Right renal pelvis (tissue), 4 donors: ENCODE results near the gene NCKAP5. TPM values are rescaled to one million over a fixed set of nuclear protein-coding genes. Genes with fewer than 3 reads are reported as not detected.
A peak's percentile ranks its signal among the peaks of the same experiment; 100 is the strongest.

ENCODE experiments used
- DNase-seq, 4 donors: peaks; one replicate each; pipeline ENCODE4 v3.0.0-alpha.2; 2013; ENCODE audit warnings: low read depth in 4 of 4, low spot score in 3 of 4, missing footprints in 1 of 4
- polyA plus RNA-seq, 4 donors: library from polyadenylated mRNA; unstranded; fragments of 120-200 nt; gene quantifications; one replicate each; pipeline ENCODE4 v1.2.1, GENCODE V29; 2013; ENCODE audit not compliant: insufficient read length in 4 of 4

The NCKAP5 gene
- polyA plus RNA-seq, 4 donors: 7.2 to 10.1 (median 7.8) TPM

DNA sequence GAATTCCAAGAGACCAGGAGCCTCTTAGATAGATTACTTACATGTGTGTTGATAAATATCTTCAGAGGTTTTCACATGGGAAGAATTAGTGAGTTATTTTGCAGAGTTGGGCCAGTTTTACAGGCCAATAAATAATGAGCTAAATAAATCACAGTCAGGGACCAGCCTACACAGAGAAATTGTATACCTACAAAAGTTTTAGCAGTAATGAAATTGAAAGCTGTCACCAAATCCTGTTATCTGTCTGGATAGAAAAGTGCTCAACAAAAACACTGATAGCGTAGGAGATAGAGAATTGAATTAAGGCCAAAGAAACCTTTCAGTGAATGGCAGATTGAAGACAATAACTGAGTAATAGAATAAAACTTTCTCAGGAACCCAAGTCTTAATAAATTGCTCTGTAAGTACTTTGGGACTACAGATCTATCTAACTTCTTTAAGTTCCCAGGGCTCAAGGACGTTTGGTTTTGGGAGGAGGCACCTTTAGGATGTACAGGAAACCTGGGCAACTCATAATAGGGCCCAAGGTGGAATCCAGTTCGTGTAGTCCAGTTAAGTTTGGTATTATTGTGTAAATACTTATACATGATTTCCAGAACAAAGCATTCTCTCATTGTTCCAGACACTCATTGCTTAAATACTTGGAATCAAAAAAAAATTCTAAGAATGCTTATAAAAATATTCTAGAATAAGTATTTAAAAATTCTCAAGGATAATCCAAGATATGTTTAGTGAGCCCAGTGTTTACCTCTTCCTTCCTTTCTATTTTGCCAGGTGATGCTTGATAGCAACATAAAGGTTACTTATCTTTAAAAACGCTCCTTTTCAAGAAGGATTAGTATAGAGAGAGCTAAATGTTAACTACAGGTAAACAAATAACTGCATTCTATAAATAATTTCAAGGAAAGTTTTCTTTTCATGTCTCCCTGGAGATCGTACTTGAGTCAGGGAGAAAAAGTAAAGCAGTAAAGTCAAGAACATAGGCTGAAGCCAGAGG is 134.5 kb downstream of the NCKAP5 start:
- DNase-seq: no peak

DNA sequence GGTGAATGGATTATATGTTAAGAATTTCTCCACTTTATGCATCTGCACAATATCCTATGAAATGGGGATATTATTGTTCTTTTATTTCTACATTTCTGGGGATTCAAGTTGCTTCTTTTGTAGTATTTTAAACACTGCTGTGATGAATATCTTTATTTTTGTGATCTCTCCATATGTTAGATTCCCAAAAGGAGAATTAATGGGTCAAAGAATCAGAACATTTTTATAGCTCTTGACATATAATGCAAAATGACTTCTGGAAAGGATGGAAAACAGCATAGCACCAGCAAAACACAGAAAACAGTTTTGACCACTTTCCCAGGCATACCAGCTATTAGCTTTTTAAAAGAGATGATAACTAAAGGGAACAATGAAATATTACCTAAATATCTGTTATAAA is 135.5 kb downstream of the NCKAP5 start:
- DNase-seq: no peak

DNA sequence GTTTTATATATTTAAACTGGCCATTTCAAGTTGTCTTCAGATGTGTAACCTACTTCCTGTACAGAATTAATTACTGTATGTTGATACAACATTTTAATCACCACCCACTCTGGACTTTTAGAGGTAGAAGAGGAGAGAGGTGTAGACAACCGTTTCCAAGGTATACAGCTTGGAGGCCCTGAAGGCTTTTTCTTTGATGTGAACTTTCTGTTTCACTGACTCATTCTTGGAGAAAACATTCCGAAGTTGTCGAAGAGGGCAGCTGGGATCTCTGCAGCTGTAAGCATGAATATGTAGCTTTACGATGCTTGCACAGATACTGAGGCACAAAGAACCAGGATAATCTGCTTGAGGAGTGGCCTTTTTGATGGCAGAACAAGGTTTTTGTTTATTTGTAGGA is 137.0 kb downstream of the NCKAP5 start:
- no peak for DNase-seq

DNA sequence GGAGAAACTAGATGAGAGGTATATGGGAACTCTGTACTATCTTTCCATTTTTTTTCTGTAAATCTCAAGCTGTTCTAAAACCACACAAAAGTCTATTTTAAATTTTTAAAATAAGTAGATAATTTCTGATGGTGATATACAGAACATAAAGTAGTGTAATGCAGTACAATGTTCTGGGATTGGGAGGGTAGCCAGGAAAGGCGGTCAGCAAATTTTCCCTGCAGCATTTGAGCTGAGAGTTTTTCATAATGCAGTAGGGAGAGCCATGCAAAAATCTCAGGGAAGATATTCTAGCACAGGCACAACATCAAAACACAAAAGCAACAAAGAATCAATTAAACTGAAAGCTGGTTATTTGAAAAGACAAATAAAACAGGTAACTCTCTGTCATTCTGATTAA is 141.5 kb downstream of the NCKAP5 start:
- no peak for DNase-seq

DNA sequence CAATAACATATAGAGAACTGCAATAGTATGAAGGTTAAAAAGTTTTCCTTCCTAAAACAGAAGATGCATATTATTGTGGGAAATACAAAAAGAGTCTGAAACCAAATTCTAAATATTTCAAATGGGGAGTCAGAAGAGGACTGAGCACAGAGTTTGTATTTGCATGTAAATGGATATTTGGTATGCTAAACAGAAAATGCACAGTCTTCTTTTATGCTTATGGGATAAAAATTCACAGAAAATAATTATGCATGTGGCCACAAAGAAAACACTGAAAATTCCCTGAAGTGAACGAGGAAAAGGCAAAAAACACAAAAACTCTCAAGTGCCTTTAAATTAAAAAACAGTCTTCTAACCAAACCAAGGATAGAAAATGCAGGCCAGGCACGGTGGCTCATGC is 142.7 kb downstream of the NCKAP5 start:
- DNase-seq: no peak

DNA sequence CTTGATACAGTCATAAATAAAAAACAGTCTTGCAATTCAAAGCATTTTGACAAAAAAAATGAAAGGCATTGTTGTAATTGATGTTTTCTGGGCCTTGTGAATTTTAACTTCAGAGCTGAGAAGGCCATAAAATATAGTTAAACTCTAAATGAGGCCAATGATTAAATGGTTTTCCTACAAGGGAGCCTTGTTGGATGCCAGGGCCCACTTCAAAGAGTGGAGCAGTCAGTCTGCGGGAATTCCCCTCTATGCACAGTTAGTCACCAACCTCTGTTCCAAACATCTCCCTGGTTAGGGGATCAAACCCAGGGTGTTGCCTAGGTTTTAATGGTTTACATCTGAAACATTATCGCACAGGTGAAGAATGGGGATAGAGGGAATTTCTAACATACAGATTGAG is 143.4 kb downstream of the NCKAP5 start:
- no peak for DNase-seq

DNA sequence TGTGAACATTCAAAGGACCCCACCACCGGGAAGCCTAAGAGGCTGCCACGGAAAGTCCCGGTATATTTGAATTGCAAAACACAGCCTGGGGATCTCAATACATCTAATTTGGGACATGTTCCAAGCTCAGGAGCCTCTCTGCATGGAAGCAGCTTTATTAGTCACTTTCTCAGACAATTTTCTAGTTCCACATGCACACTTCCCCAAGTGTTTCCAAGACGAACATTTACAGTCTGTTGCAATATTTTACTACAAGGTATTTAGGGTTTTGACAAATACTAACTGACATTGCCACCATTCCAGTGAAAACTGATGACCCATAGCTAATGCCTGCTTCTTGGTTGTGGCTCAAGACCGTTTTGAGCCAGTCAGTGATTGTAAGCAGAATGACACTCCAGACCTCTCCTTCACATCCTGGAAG is 145.3 kb downstream of the NCKAP5 start:
- DNase-seq: no peak

DNA sequence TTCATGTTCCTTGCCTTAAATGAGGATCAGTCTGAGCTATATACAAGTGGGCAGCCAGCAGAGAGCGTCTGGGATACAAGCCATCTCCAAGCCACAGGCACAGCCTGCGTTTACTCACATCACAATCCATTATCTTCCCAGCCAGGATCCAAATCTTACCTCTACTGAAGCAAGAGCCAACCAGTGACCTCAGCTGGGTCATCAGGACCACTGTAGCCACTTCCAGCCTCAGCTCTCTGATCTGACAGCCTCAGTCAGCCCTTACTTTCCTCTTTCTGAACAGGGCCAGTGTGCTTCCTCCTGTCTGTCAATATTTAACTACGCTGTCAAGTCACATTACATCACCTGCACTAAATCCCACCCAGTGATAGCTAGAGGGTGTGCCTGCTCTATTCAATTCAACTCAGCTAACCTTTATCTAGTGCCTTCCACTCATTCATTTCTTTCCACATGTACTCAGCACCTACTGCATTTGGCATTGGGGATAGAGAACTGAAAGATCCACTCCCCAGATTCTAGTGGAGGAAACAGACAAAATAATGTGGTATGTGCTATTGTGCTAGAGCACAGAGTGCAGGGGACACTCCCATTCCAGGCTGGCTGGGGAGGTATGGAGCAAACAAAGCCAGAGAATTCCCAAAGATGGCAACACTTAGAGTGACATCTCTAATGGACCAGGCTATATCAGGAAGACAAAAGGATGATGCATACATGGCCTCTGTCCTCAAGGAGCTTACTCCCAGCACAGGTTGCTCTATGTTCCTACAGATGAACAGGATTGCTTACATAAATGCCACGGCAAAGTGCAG is 146.5 kb downstream of the NCKAP5 start:
- DNase-seq: peak in 1 of 4 donors; percentile 34

DNA sequence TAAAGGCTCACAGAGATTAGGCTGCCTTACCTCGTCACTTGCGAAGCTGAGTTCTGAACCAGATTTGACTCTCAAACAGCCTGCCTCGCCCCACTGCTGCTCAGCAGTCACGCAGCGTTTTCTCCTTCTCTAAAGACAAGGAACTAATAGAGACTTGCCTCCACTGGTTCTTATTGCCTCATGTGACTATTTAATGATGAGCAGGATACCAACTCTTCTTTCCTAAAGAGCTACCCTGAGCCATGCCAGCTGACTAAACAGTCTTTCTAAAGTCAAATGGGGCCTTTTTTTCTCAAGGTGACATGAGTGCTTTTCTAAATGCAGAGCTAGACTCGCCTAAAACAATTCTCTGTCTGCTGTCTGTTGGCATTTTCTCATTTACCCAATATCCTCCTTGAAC is 147.5 kb downstream of the NCKAP5 start:
- DNase-seq: no peak

DNA sequence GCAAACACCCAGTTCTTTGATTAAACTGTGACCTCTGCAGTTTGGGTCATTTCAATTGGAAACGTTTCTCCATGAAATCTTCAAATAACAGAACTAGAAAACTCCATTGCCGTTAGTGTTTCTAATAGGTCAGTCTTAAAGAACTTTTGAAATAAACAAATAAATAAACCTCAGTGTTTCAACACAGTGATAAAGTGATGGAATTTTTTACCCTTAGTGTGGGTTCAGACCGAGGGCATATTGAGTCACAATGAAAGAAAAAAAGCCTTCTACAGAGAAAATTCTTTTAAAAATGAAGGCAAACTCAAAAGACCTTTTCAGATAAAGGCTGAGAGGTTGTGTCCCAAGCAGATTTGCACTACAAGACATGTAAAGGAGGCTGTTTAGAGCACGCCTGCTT is 149.6 kb downstream of the NCKAP5 start:
- no peak for DNase-seq

DNA sequence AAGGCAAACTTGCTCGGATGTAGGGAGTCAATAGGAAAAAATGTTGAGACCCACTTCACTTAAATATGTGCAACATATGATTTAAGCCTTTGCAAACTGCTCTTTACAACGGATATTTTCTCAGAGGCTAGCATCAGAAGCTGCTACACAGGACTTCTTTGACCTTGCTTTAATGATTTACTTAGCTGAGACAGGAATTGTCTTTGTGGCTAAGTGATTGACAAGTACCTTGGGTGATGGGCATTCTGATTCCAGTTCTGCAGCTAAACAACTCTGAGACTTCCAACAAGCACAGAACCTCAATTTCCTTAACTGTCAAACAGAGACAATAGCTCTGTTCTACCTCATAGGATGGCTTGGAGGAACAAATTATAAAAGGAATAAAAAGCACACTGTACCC is 150.2 kb downstream of the NCKAP5 start:
- no peak for DNase-seq

DNA sequence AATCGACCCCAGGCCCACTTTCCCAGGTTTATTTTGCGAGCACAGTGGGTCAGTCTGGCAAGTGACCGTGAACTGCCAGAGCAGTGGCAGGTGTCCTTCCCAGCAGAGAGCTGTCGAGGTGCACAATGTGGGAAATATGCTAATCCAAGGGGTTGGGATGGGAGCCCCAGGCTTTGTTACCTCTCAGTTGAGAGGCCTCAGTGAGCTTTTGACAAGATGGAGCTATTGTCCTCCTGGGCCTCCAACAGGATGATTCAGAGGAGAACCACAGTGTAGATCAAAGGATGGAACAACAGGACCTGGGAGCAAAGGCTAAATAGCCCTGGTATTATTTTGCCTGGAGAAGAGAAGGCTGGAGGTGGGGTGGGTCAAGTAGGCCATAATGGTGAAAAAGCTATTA is 150.8 kb downstream of the NCKAP5 start:
- DNase-seq: no peak

DNA sequence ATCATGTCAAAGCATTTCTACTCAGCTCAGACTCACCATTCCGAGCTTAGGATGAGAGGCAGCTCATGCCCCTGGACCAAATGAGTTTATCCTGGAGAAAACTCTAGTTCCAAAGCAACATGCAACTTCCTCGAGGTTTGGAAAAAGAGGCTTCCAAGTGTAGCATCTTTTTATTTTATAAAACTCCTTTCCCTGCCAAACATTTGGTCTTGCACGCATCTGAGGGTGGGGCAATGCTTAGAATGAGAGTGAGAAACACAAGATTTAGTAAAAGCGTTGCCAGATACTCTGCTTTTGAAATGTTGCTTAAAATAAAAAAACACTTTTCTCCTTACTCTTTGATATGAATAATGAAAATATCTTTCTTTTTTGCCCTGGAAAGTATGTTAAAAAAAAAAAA is 151.5 kb downstream of the NCKAP5 start:
- no peak for DNase-seq

DNA sequence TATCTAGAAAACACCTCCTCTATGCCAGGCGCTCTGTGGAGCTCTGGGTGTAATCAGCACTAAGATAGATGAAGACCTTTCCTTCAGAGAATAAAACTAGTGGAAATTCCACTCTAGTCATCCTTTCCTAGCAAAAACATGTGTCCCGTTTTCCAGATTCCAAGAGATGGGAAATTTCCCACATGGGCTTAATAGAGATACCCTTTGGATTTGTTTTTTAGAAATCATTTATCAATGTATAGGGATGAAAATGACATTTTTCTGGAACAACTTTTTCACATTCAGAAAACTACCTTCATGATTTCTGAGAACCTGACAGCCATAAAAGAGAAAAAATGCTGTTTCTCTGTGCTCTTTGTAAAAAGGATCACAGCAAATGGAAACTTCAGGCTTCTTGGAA is 152.1 kb downstream of the NCKAP5 start:
- DNase-seq: no peak

DNA sequence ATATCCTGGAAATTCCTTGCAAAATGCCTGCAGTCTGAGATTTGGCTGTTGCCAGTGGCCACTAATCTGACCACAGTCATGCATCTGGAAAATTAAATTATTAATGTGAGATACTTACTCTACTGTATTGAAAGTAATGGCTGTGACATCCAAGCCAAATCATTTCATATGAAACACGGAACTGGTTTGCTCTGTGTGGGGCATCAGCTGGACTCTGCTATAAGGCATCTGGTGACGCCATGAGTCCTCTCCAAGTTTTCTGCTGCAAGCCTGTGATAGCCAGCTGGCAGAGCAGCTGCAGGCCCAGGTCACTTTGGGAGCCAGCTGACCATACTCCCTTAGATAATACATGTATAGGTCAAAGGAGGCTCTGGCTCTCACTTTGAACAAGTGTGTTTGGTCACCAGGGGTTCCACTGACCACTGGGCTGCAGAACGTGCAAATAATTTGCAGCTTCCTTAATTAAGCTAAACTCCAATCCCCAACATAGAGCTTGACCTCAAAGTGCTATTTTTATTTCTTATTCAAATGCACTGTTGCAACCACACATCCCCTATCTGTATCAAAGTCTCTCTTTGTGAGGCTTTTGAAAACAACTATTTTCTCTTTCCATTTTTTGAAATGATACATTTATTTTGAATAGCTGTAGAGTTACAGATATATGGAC is 152.9 kb downstream of the NCKAP5 start:
- no peak for DNase-seq

DNA sequence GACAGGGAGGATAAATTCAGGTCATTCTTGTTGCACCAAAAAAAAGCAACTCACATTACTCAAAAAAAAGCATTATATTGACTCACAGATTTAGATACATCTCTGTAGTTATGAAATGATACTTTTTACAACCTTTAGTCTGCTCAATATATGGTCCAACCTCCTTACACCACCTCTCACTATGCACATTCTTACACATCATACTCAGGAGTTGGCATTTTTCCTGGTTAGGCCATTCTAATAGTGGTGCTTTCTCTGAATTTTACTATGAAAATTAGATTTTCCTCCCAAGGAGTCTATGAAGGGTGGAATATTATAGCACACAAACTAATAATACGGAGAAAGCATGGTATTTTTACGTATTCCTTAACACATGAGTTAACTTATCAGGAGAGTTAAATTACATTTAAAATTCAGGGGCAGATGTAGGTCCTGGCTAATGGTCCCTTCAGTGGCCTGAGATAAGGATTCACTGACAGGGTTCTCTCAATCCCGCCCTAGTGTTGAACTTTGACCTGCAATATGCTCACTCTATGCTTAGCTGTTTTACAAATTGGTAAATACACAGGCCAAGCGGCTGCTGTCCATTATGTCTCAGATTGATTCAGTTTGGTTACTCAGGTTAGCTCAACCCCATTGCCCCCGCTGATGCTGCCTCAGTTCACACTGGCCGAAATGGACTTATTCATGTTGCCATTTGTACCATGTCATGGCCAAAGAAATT is 153.6 kb downstream of the NCKAP5 start:
- no peak for DNase-seq

DNA sequence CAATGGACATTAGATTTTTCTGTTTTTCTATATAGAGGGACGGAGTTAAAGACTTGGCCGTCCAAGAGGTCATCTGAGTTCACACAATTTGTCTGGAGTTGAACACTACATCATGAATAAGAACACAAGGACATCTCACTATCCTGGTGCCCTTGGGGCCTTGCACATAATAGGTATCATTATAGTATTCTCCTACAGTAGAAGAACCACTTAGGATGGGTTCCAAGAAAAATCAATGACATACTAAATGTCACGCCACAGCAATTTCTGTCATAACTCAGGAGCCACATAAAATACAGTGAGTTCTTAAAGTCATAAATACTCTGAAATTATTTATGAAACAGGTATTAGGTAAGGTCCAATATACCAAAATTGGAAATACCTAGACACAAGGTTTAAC is 154.4 kb downstream of the NCKAP5 start:
- no peak for DNase-seq

DNA sequence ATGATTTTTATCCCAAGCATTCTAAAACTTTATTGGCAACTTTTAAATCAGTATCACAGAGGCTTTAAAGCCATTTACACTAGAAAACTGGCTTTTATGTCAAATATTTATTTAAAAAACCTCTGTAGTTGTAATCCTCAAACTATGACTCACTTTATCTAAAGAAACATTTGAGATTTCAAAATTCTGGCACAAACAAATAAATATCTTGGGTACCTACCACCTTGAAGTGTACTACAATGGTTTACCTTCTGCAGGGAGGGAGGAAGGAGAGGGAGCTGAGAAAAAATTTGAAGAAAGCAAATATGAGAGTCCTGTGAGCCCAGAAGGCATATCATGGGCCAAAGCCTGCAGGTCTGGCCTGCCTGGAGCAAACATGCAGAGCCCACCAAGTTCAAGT is 155.6 kb downstream of the NCKAP5 start:
- no peak for DNase-seq

DNA sequence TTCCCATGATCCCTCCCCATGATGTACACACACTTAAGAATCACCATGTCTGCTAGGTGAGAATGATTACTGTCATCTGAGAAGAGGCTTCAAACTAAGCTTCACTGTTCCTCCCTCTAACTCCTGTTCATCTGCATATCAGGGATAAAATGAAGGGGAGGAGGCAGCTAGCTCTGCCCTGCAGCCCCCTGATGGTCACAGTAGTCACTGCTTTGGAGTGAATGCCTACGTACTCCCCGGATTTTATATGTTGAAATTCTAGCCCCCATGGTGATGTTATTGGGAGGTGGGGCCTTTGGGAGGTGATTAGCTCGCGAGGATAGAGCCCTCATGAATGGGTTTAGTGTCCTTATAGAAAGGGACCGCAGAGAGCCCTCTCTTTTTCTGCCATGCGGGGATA is 156.4 kb downstream of the NCKAP5 start:
- no peak for DNase-seq

DNA sequence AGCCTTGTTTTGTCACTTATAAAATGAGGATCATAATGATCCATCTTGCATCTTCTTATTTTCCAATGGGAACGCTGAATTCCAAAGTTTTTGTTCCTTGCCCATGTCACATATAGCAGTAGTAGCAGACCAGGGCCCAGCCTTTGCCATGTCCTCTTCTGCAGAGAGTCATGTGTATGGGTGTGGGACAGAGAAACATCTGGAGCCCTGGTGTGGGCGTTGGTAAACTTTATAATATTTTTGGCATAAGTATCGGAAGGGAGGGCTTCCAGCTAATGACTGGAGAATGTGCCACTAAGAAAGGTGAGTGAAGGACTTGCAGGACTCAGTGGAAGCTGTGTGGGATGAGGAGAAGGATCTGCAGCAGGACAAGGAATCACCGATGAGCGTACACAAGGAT is 157.2 kb downstream of the NCKAP5 start:
- no peak for DNase-seq
